Endothelial cell of umbilical vein (primary cell): Measurements from ENCODE around the gene DAPL1. TPM values are rescaled to one million over a fixed set of nuclear protein-coding genes. Genes with fewer than 3 reads are reported as not detected.

Experiments used
- BruUV-seq: library from RNA; stranded (reverse); fragments of 400-500 nt; replicated peaks from 2 replicates; lab custom pipeline; 2021; lab: Mats Ljungman, UMichigan
- CTCF ChIA-PET: fragments of 300-600, 350-600 bp; sonication (Branson Sonifier 250); formaldehyde crosslinking; loops from one replicate; lab custom pipeline; 2021; ENCODE audit warnings: antibody characterized with exemption, inconsistent platforms; lab: Charles Lee
- POLR2A ChIA-PET: fragments of 300-600, 350-600 bp; sonication (Branson Sonifier 250); formaldehyde crosslinking; loops from one replicate; lab custom pipeline; 2021; ENCODE audit warnings: antibody characterized with exemption, inconsistent platforms; lab: Charles Lee
- DNase-seq: peaks from one replicate; pipeline ENCODE4 v3.0.0-alpha.2; 2011; ENCODE audit warnings: low read depth, low spot score
- FAIRE-seq: peaks from 2 replicates; lab custom pipeline; 2011; peaks lifted over from hg19 to GRCh38; lab: Jason Lieb, UNC
- H2AFZ ChIP-seq: 2 replicates; pipeline ENCODE4 v1.6.0; 2012; ENCODE audit warnings: low read depth, low read length, control low read depth, inconsistent platforms
- H3K27ac ChIP-seq: 2 replicates; pipeline ENCODE4 v1.5.1; 2011; ENCODE audit warnings: low read depth, mild to moderate bottlenecking, control low read depth, low read length, moderate library complexity; ENCODE audit not compliant: insufficient read depth
- H3K27me3 ChIP-seq, 2 experiments: 2 replicates each; pipeline versions ENCODE4 v1.6.0 to v1.6.1; 2011; ENCODE audit warnings: low read length in 2 of 2, mixed read lengths in 1 of 2; ENCODE audit not compliant: control insufficient read depth in 2 of 2, insufficient read depth in 2 of 2
- H3K36me3 ChIP-seq, 2 experiments: 2 replicates in 1 of 2; 3 replicates in 1 of 2; pipeline ENCODE4 v1.5.1; 2011; ENCODE audit warnings: low read length in 2 of 2, mild to moderate bottlenecking in 1 of 2, moderate library complexity in 1 of 2; ENCODE audit not compliant: control insufficient read depth in 2 of 2, insufficient read depth in 2 of 2; ENCODE audit errors: extremely low read depth in 1 of 2
- H3K4me1 ChIP-seq: 3 replicates; pipeline ENCODE4 v1.5.1; 2011; ENCODE audit warnings: mild to moderate bottlenecking, low read length; ENCODE audit not compliant: control insufficient read depth, insufficient read depth; ENCODE audit errors: extremely low read depth
- H3K4me2 ChIP-seq: 2 replicates; pipeline ENCODE4 v1.6.1; 2011; ENCODE audit warnings: low read length, control low read depth, mixed read lengths; ENCODE audit not compliant: insufficient read depth
- H3K4me3 ChIP-seq, 3 experiments: fragments of 200-600 bp in 1 of 3; sonication (generic), shearing (Covaris generic) in 1 of 3; replicated peaks in 1 of 3; 2 replicates each; pipeline ENCODE4 v1.5.1; 2011 to 2016; ENCODE audit warnings: control low read depth in 3 of 3, low read length in 3 of 3, mild to moderate bottlenecking in 2 of 3, inconsistent platforms in 1 of 3, low read depth in 1 of 3, moderate library complexity in 1 of 3; ENCODE audit not compliant: insufficient read depth in 1 of 3
- H3K79me2 ChIP-seq: 2 replicates; pipeline ENCODE4 v1.6.0; 2012; ENCODE audit warnings: low read length, inconsistent platforms; ENCODE audit not compliant: control insufficient read depth, insufficient read depth
- H3K9ac ChIP-seq: replicated peaks from 2 replicates; pipeline ENCODE3; 2011; ENCODE audit warnings: low read length, control low read depth; ENCODE audit not compliant: insufficient read depth; ENCODE audit errors: extremely low read depth
- H3K9me1 ChIP-seq: replicated peaks from 3 replicates; pipeline ENCODE4 v1.6.0; 2011; ENCODE audit warnings: mild to moderate bottlenecking, low read length; ENCODE audit not compliant: control insufficient read depth, insufficient read depth; ENCODE audit errors: extremely low read depth
- H3K9me3 ChIP-seq: replicated peaks from 2 replicates; pipeline ENCODE4 v1.5.1; 2012; ENCODE audit warnings: low read length, inconsistent platforms; ENCODE audit not compliant: control insufficient read depth, insufficient read depth
- H4K20me1 ChIP-seq: replicated peaks from 2 replicates; pipeline ENCODE3; 2011; ENCODE audit warnings: mild to moderate bottlenecking, low read length; ENCODE audit not compliant: control insufficient read depth, insufficient read depth; ENCODE audit errors: extremely low read depth
- CTCF ChIP-seq, 2 donors: IDR thresholded peaks; 1 replicate in 1 of 2; 2 replicates in 1 of 2; pipeline ENCODE4 v1.5.1; 2011; ENCODE audit warnings: low read length in 2 of 2, mild to moderate bottlenecking in 2 of 2, moderate library complexity in 2 of 2, control low read depth in 1 of 2, inconsistent platforms in 1 of 2, low read depth in 1 of 2; ENCODE audit not compliant: insufficient read depth in 1 of 2; ENCODE audit errors: extremely low read depth in 1 of 2
- EZH2 ChIP-seq: IDR thresholded peaks from 2 replicates; pipeline ENCODE4 v1.6.1; 2012; ENCODE audit warnings: borderline replicate concordance, low read depth, mild to moderate bottlenecking, moderate library complexity, low read length, inconsistent platforms; ENCODE audit not compliant: severe bottlenecking
- FOS ChIP-seq: IDR thresholded peaks from 2 replicates; pipeline ENCODE4 v1.6.1; 2011; ENCODE audit warnings: mild to moderate bottlenecking, low read length, moderate library complexity, borderline replicate concordance; ENCODE audit not compliant: insufficient read depth
- GATA2 ChIP-seq: IDR thresholded peaks from 2 replicates; pipeline ENCODE4 v1.7.0; 2011; ENCODE audit warnings: low read depth, mild to moderate bottlenecking, moderate library complexity, mixed read lengths, low read length; ENCODE audit not compliant: insufficient read length, insufficient read depth
- JUN ChIP-seq: IDR thresholded peaks from 2 replicates; pipeline ENCODE4 v1.6.1; 2011; ENCODE audit warnings: borderline replicate concordance, low read depth; ENCODE audit not compliant: insufficient read length, insufficient read depth
- MYC ChIP-seq: IDR thresholded peaks from one replicate; pipeline ENCODE4 v1.6.1; 2011; ENCODE audit warnings: mild to moderate bottlenecking, low read depth, low read length
- POLR2A ChIP-seq: IDR thresholded peaks from 2 replicates; pipeline ENCODE4 v1.6.1; 2012; ENCODE audit warnings: low read depth, mild to moderate bottlenecking, control low read depth, low read length
- POLR2AphosphoS5 ChIP-seq: IDR thresholded peaks from 2 replicates; pipeline ENCODE4 v1.6.1; 2012; ENCODE audit warnings: low read depth, mild to moderate bottlenecking, control low read depth, low read length, moderate library complexity; ENCODE audit not compliant: insufficient read depth
- dilution Hi-C: fragments of 300-500 bp; cut with MboI; formaldehyde crosslinking; loops from one replicate; pipeline ENCODE4 v1.15.0; 2019; ENCODE audit warnings: low sequenced_read_pairs; ENCODE audit not compliant: extremely low pct_ligation_motif_present
- intact Hi-C: fragments of 100-400 bp; cut with micrococcal nuclease; formaldehyde crosslinking; loops from one replicate; pipeline ENCODE4 v1.10.0; 2022
- polyA plus RNA-seq, 4 experiments: library from polyadenylated mRNA; depleted of rRNA in 3 of 4; stranded (reverse) in 3 of 4; unstranded in 1 of 4; fragments of >200 nt; gene quantifications; 2 replicates each; pipeline versions ENCODE4 v1.2.1 to v1.2.3, GENCODE V29; 2011 to 2012; ENCODE audit warnings: missing spikeins in 1 of 4
- total RNA-seq: library from RNA; stranded (reverse); gene quantifications from 2 replicates; pipeline ENCODE4 v1.2.3, GENCODE V29; 2021
- TF ChIP-seq, protein P1 (sequence below): IDR thresholded peaks from 2 replicates; pipeline ENCODE4 v1.6.1; 2011; ENCODE audit not compliant: insufficient read depth, insufficient read length

DAPL1 gene
- total and polyA plus RNA-seq, 2 donors (not counting 3 experiments of a cell fraction or from before 2014, with no cell fraction given): not detected

GRCh38 chr2:158777077-158777476 is 18.0 kb upstream of the DAPL1 start:
- dilution Hi-C loops (no loop called here), intact Hi-C loops (no loop called here)
- no peak overlapping the region for H3K4me3 ChIP-seq
- no peak overlapping the region for H3K4me2 ChIP-seq
- TF ChIP-seq CTCF (IDR thresholded peaks at IDR 0.05; ENCODE audit: extremely low read depth in 1 of 2, insufficient read depth in 1 of 2, low read depth in 1 of 2, low read length in 2 of 2): no peak
- no peak for TF ChIP-seq POLR2A
- TF ChIP-seq GATA2: no peak
- H3K4me1 ChIP-seq: no peaks in the 10 kb centered on the region
- no peaks in the 10 kb centered on the region for H3K36me3 ChIP-seq
- no peaks in the 10 kb centered on the region for H4K20me1 ChIP-seq
- FAIRE-seq (no peak), DNase-seq (no peak)
- POLR2A ChIA-PET: no interaction called here
- no peak overlapping the region for H3K9ac ChIP-seq
- no peaks in the 10 kb centered on the region for H3K79me2 ChIP-seq
- H2AFZ ChIP-seq: no peak overlapping the region
- H3K27ac ChIP-seq: no peak overlapping the region
- CTCF ChIA-PET: no interaction called here
- BruUV-seq: no TSS peak
- H3K9me1 ChIP-seq: peaks cover 4% of the 10 kb centered on the region
- peaks cover 0 to 9% of the 10 kb centered on the region in 2 experiments for H3K27me3 ChIP-seq
- H3K9me3 ChIP-seq: no peaks in the 10 kb centered on the region

GRCh38 chr2:158778243-158778642 is 16.9 kb upstream of the DAPL1 start:
- no peak overlapping the region for H3K27ac ChIP-seq
- no peak for DNase-seq
- no peak overlapping the region for H2AFZ ChIP-seq
- H3K36me3 ChIP-seq: no peaks in the 10 kb centered on the region
- FAIRE-seq: no peak
- H3K4me2 ChIP-seq: no peak overlapping the region
- ChIA-PET POLR2A (no interaction called here), CTCF (no interaction called here)
- H3K4me3 ChIP-seq: no peak overlapping the region
- no peak overlapping the region for H3K9ac ChIP-seq
- peaks cover 4% of the 10 kb centered on the region for H3K9me1 ChIP-seq
- no peaks in the 10 kb centered on the region for H3K4me1 ChIP-seq
- intact Hi-C loops (no loop called here), dilution Hi-C loops (no loop called here)
- TF ChIP-seq GATA2 (no peak), JUN (no peak), CTCF (IDR thresholded peaks at IDR 0.05; ENCODE audit: extremely low read depth in 1 of 2, insufficient read depth in 1 of 2, low read depth in 1 of 2, low read length in 2 of 2) (no peak), POLR2AphosphoS5 (no peak), POLR2A (no peak), EZH2 (no peak), FOS (no peak), MYC (no peak)
- TF ChIP-seq, protein P1, sequence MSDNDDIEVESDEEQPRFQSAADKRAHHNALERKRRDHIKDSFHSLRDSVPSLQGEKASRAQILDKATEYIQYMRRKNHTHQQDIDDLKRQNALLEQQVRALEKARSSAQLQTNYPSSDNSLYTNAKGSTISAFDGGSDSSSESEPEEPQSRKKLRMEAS: no peak
- H3K27me3 ChIP-seq: peaks cover 0 to 9% of the 10 kb centered on the region in 2 experiments
- BruUV-seq: no TSS peak
- H4K20me1 ChIP-seq: no peaks in the 10 kb centered on the region
- no peaks in the 10 kb centered on the region for H3K79me2 ChIP-seq
- H3K9me3 ChIP-seq: no peaks in the 10 kb centered on the region
